Measurements from ENCODE around the gene TRPC1. TPM values are rescaled to one million over a fixed set of nuclear protein-coding genes. Genes with fewer than 3 reads are reported as not detected.

Gene TRPC1
- total RNA-seq, 1 donor from 2014 or later = 12.3 TPM

- TF ChIP-seq CTCF (IDR thresholded peaks at IDR 0.05) = no peak
- H3K36me3 ChIP-seq = peaks cover 0 to 13% of the 10 kb centered on the region in 2 donors
- H3K9me3 ChIP-seq = no peaks in the 10 kb centered on the region
- H3K27me3 ChIP-seq = no peaks in the 10 kb centered on the region
- H3K4me3 ChIP-seq = no peak overlapping the region
- no peak for DNase-seq (ENCODE audit: low spot score in 2 of 2)
- H3K27ac ChIP-seq = no peak overlapping the region
- intact Hi-C loops (cut with DNase I) = no loop called here
- H3K4me1 ChIP-seq = no peaks in the 10 kb centered on the region
These were observed 30.7 kb downstream of the TRPC1 start for GRCh38 chr3:142754494-142754893.

GRCh38 chr3:142768338-142768737, 44.5 kb downstream of the TRPC1 start:
- H3K4me3 ChIP-seq = no peak overlapping the region
- no peaks in the 10 kb centered on the region for H3K27me3 ChIP-seq
- no peaks in the 10 kb centered on the region for H3K4me1 ChIP-seq
- no peak overlapping the region for H3K27ac ChIP-seq
- DNase-seq (ENCODE audit: low spot score in 2 of 2) = no peak
- intact Hi-C loops (cut with DNase I) = no loop called here
- H3K36me3 ChIP-seq = peaks cover 0 to 42% of the 10 kb centered on the region in 2 donors
- TF ChIP-seq CTCF (IDR thresholded peaks at IDR 0.05) = no peak
- peaks cover 0 to 22% of the 10 kb centered on the region in 2 donors for H3K9me3 ChIP-seq

GRCh38 chr3:142777927-142778326, 54.1 kb downstream of the TRPC1 start:
- TF ChIP-seq CTCF (IDR thresholded peaks at IDR 0.05) = no peak
- intact Hi-C loops (cut with DNase I) = no loop called here
- no peaks in the 10 kb centered on the region for H3K9me3 ChIP-seq

GRCh38 chr3:142778541-142778940, 54.7 kb downstream of the TRPC1 start:
- TF ChIP-seq CTCF (IDR thresholded peaks at IDR 0.05) = no peak
- Histone ChIP-seq H3K9me3 (no peaks in the 10 kb centered on the region), H3K27ac (no peak overlapping the region), H3K36me3 (peaks cover 0 to 9% of the 10 kb centered on the region in 2 donors), H3K27me3 (no peaks in the 10 kb centered on the region), H3K4me1 (no peaks in the 10 kb centered on the region), H3K4me3 (no peak overlapping the region)
- intact Hi-C loops (cut with DNase I) = no loop called here
- DNase-seq (ENCODE audit: low spot score in 2 of 2) = no peak

More at GRCh38 chr3:142777927-142778326, 54.1 kb downstream of the TRPC1 start:
- Histone ChIP-seq H3K27me3 (no peaks in the 10 kb centered on the region), H3K27ac (no peak overlapping the region), H3K36me3 (peaks cover 0 to 12% of the 10 kb centered on the region in 2 donors), H3K4me1 (no peaks in the 10 kb centered on the region), H3K4me3 (no peak overlapping the region)
- DNase-seq (ENCODE audit: low spot score in 2 of 2) = no peak

GRCh38 chr3:142779591-142779990, 55.8 kb downstream of the TRPC1 start:
- Histone ChIP-seq H3K27ac (no peak overlapping the region), H3K4me1 (no peaks in the 10 kb centered on the region), H3K4me3 (no peak overlapping the region), H3K9me3 (no peaks in the 10 kb centered on the region), H3K27me3 (no peaks in the 10 kb centered on the region), H3K36me3 (peaks cover 0 to 9% of the 10 kb centered on the region in 2 donors)
- intact Hi-C loops (cut with DNase I) = no loop called here
- no peak for DNase-seq (ENCODE audit: low spot score in 2 of 2)
- TF ChIP-seq CTCF (IDR thresholded peaks at IDR 0.05) = no peak

GRCh38 chr3:142782616-142783015, 58.8 kb downstream of the TRPC1 start:
- no peak overlapping the region for H3K27ac ChIP-seq
- H3K27me3 ChIP-seq = no peaks in the 10 kb centered on the region
- H3K4me3 ChIP-seq = no peak overlapping the region
- TF ChIP-seq CTCF (IDR thresholded peaks at IDR 0.05) = no peak
- H3K9me3 ChIP-seq = no peaks in the 10 kb centered on the region
- intact Hi-C loops (cut with DNase I) = no loop called here
- no peaks in the 10 kb centered on the region for H3K4me1 ChIP-seq
- peaks cover 0 to 14% of the 10 kb centered on the region in 2 donors for H3K36me3 ChIP-seq
- DNase-seq (ENCODE audit: low spot score in 2 of 2) = no peak
